Endothelial cell of hepatic sinusoid (primary cell): ENCODE results near the gene ACSM3.
"Not testable (repeated sequence)": the region's sequence is repeated elsewhere in the genome, so short reads cannot be mapped to it uniquely, and the experiment has no call there.

Experiments
- in situ Hi-C: cut with HindIII; loops from 2 replicates; pipeline ENCODE4 v1.10.0; 2017; ENCODE audit warnings: low sequenced_read_pairs

The ACSM3 gene

GRCh38 chr16:20755238-20755637 lies 8.6 kb upstream of the ACSM3 start:
- in situ Hi-C loops, result no loop called here

GRCh38 chr16:20755799-20756198 lies 8.0 kb upstream of the ACSM3 start:
- in situ Hi-C loops, result not testable (repeated sequence)

- in situ Hi-C loops, result no loop called here
Observed at GRCh38 chr16:20760346-20760745, 3.5 kb upstream of the ACSM3 start.

- in situ Hi-C loops, result no loop called here
Observed at GRCh38 chr16:20761175-20761574, 2.6 kb upstream of the ACSM3 start.

- in situ Hi-C loops, result no loop called here
Observed at GRCh38 chr16:20762404-20763123, 1.2 kb upstream of the ACSM3 start.

GRCh38 chr16:20764448-20764847 lies 634 bp downstream of the ACSM3 start:
- in situ Hi-C loops, result not testable (repeated sequence)

GRCh38 chr16:20765732-20766131 lies 1.9 kb downstream of the ACSM3 start:
- in situ Hi-C loops, result no loop called here

GRCh38 chr16:20766294-20766693 lies 2.5 kb downstream of the ACSM3 start:
- in situ Hi-C loops, result no loop called here

- in situ Hi-C loops, result no loop called here
Observed at GRCh38 chr16:20767577-20767976, 3.8 kb downstream of the ACSM3 start.

- in situ Hi-C loops, result no loop called here
Observed at GRCh38 chr16:20768121-20768520, 4.3 kb downstream of the ACSM3 start.

- in situ Hi-C loops, result no loop called here
Observed at GRCh38 chr16:20768818-20769217, 5.0 kb downstream of the ACSM3 start.

- in situ Hi-C loops, result no loop called here
Observed at GRCh38 chr16:20773679-20774078, 9.9 kb downstream of the ACSM3 start.

GRCh38 chr16:20774703-20775362 lies 11.0 kb downstream of the ACSM3 start:
- in situ Hi-C loops, result no loop called here

- in situ Hi-C loops, result no loop called here
Observed at GRCh38 chr16:20781697-20782096, 17.9 kb downstream of the ACSM3 start.

GRCh38 chr16:20782470-20782869 lies 18.7 kb downstream of the ACSM3 start:
- in situ Hi-C loops, result no loop called here

- in situ Hi-C loops, result no loop called here
Observed at GRCh38 chr16:20784204-20784603, 20.4 kb downstream of the ACSM3 start.

- in situ Hi-C loops, result loop anchor here (5.0 kb wide), 1 partner anchor 38 kb away; no protein-coding TSS in a partner anchor
Observed at GRCh38 chr16:20789130-20789529, 25.3 kb downstream of the ACSM3 start.

GRCh38 chr16:20791923-20792612 lies 28.3 kb downstream of the ACSM3 start:
- in situ Hi-C loops, result no loop called here

GRCh38 chr16:20798364-20798763 lies 34.5 kb downstream of the ACSM3 start:
- in situ Hi-C loops, result no loop called here

GRCh38 chr16:20799599-20799998 lies 35.8 kb downstream of the ACSM3 start:
- in situ Hi-C loops, result no loop called here

GRCh38 chr16:20801278-20801677 lies 37.5 kb downstream of the ACSM3 start:
- in situ Hi-C loops, result no loop called here

GRCh38 chr16:20803192-20803560 lies 39.4 kb downstream of the ACSM3 start:
- in situ Hi-C loops, result no loop called here
